ENCODE data around the gene TP53RK.
"Not testable (repeated sequence)": the region's sequence is repeated elsewhere in the genome, so short reads cannot be mapped to it uniquely, and the experiment has no call there.

The TP53RK gene

DNA sequence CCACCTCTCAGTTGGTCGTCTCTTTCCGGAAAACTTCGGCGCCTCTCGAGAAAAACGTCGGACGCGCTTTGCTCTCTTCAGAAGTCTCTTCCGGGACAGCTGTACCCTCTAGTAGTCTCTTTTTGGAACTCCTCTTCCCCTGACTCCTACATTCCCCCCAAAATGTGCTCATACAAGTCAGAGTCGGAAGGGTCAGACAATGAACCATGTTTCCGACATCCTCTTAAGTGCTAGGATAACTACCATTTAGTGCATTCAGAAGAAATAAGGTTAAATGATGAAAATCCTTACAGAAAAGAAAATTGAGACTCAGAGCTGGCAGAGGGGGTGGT lies 476 bp upstream of the TP53RK start:
- H3K4me3 Mint-ChIP-seq, result peak overlapping the region; percentile 92
- peak overlapping the region; percentile 96 for H3K27ac Mint-ChIP-seq (ENCODE audit: low read depth)
- no peaks in the 10 kb centered on the region for H3K9me3 Mint-ChIP-seq
- H3K27me3 Mint-ChIP-seq, result no peaks in the 10 kb centered on the region
- DNase-seq (ENCODE audit: low spot score in 2 of 2) (no peak), ATAC-seq (replicated peaks; ENCODE audit: extremely low read depth, poor library complexity, severe bottlenecking) (no peak)
- peaks cover 19% of the 10 kb centered on the region for H3K36me3 Mint-ChIP-seq (ENCODE audit: insufficient read depth)
- H3K4me1 Mint-ChIP-seq, result peaks cover 52% of the 10 kb centered on the region

DNA sequence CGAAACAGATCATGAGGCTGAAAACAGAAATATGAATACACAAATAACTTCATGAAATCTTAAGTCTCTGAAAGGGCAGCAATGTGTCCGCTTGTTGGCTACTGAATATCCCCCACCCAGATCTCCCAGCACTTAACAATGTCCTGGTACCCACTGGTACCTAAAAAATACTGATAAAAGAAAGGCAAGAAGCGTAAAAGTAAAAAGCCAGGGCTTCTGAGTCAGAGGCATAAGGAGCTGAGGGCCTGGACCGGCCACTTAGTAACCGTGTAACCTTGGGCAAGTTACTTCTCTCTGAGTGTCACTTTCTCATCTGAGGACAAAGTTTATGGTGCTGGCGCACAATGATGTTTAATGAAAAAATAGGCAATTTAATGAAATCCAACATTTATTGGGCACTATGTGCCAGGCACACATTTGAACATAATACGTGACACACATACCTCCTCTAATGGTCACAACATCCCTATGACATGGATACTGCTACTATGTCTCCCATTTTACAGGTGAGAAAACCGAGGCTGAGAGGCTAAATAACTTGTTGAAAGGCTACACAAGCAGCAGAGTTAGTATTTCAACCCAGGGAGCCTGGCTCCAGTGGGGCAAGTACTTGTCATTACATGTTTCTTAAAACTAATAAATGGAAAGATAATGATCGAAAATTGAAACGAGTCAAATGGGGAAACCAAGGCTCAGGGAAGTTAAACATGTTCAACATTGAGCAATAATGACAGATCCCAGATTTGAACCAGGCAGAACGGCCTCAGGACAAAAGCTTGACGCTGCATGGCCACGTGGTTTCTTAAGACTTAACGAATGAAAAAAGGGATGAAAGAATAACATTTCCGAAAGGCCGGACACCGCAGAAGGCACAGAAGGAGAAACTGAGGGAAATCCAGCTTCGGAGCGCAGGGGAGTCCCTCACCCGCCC lies 828 bp downstream of the TP53RK start:
- Mint-ChIP-seq H3K9me3 (no peaks in the 10 kb centered on the region), H3K4me3 (peak overlapping the region; percentile 92), H3K4me1 (peaks cover 56% of the 10 kb centered on the region), H3K27ac (ENCODE audit: low read depth) (peak overlapping the region; percentile 96), H3K36me3 (ENCODE audit: insufficient read depth) (peaks cover 19% of the 10 kb centered on the region), H3K27me3 (no peaks in the 10 kb centered on the region)
- no peak for ATAC-seq (replicated peaks; ENCODE audit: extremely low read depth, poor library complexity, severe bottlenecking)
- DNase-seq (ENCODE audit: low spot score in 2 of 2), result no peak

DNA sequence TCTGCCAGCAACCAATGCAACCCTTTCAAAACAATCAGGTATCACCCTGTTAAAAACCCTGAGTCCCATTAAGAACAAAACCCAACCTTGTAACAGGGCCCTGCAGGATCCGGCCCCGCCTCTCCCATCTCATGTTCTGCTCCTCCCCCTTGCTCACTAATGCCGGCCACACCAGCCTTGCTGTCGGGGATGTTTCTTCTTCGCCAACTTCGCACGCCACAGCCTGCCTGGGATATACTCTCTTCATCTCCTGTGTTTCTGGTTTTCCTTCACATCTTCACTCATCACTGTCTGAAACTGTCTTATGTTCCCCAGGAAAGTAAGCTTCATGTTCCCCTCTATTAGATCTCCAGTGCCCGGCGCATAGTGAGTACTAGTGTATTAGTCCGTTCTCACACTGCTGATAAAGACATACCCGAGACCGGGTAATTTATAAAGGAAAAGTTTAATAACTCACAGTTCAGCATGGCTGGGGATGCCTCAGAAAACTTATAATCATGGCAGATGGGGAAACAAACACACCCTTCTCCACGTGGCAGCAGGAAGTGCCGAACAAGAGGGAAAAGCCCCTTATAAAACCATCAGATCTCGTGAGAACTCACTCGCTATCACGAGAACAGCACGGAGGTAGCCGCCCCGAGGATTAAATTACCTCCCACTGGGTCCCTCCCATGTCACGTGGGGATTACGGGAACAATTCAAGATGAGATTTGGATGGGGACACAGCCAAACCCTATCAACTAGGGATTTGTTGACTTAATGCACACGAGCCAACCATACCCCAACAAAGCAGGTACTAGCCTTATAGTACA lies 5.1 kb downstream of the TP53RK start:
- DNase-seq (ENCODE audit: low spot score in 2 of 2) (no peak), ATAC-seq (replicated peaks; ENCODE audit: extremely low read depth, poor library complexity, severe bottlenecking) (no peak)
- Mint-ChIP-seq H3K9me3 (no peaks in the 10 kb centered on the region), H3K4me1 (peaks cover 70% of the 10 kb centered on the region), H3K36me3 (ENCODE audit: insufficient read depth) (peaks cover 17% of the 10 kb centered on the region), H3K27ac (ENCODE audit: low read depth) (no peak overlapping the region), H3K27me3 (no peaks in the 10 kb centered on the region), H3K4me3 (no peak overlapping the region)

DNA sequence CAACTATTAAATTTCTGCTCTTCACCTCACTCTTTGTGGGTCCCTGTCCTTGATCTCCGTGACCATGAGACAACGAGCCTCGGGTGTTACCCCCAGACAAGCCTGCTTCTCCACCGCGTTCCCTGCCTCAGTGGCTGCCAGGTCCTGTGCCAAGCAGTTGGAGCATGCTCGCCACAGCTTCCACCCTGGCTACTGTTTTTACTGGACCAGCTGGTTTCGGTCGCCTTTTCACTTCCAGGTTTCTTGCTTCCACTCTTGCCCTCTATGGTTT lies 5.6 kb downstream of the TP53RK start:
- Mint-ChIP-seq H3K4me1 (peaks cover 73% of the 10 kb centered on the region), H3K4me3 (no peak overlapping the region), H3K36me3 (ENCODE audit: insufficient read depth) (peaks cover 15% of the 10 kb centered on the region), H3K27me3 (no peaks in the 10 kb centered on the region), H3K27ac (ENCODE audit: low read depth) (no peak overlapping the region), H3K9me3 (no peaks in the 10 kb centered on the region)
- DNase-seq (ENCODE audit: low spot score in 2 of 2) (no peak), ATAC-seq (replicated peaks; ENCODE audit: extremely low read depth, poor library complexity, severe bottlenecking) (no peak)

DNA sequence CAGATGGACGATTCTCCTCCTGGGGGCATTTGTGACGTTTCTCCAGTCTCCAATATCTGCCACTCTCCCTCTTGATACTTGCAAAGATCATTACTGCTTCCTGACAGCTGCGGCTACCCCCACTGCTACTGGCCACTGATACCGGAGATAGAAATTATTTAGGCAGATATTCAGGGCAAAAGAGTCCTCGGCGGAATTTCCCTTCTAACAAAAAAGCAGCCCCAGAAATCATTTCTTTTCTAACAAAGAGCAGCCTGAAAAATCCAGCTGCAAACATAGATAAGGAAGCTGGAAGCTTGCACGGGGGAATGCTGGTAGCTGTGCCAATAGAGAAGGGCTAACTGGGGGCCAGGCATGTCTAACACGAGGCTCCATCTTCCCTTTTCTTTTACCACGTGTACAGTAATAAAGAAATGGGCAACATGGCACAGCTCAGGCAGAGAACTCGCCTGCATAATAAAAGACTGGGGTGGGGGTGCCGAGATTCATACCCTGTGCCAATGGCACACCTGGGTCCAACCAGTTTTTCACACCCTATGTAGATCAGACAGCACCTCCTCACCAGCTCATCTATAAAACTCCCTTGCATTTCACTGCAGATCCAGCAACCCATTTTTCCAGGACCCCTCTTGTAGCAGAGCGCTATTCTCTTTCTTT lies 6.1 kb downstream of the TP53RK start:
- no peak for DNase-seq (ENCODE audit: low spot score in 2 of 2)
- Mint-ChIP-seq H3K27me3 (no peaks in the 10 kb centered on the region), H3K27ac (ENCODE audit: low read depth) (no peak overlapping the region), H3K4me3 (no peak overlapping the region), H3K9me3 (no peaks in the 10 kb centered on the region), H3K4me1 (peaks cover 69% of the 10 kb centered on the region), H3K36me3 (ENCODE audit: insufficient read depth) (peaks cover 15% of the 10 kb centered on the region)
- no peak for ATAC-seq (replicated peaks; ENCODE audit: extremely low read depth, poor library complexity, severe bottlenecking)

DNA sequence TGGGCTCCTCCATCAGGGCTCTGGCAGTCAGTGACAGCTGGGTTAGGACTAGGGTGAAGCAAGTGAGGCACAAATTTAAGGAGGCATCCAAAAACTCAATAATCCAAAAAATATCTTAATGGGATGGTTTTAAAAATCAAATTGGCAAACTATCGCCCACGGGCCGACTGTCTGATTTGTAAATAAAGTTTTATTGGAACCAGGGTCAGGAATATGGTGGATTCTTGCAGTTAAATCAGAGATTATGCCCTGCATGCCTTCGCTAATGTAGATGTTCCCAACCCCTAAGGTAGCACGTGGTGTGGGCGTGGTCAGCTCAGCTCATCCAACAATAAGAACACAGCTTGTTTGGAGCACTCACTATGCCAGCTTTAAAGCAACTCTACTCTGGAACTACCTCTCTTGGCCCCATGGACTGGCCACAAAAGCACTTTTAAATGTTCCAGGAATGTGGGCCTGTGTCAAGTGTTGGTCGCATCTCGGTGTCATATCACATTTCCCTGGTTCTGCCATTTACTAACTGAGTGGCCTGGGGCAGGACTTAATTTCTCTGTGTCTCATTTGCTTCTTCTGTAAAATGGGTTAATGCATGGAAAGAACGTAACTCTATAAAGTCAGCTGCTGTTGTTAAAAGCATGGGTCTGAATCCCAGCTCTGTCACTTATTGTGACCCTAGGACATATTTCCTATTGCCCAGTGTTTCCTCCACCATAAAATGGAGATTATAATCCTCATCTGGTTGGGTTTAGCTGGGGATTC lies 7.0 kb downstream of the TP53RK start:
- no peak overlapping the region for H3K27ac Mint-ChIP-seq (ENCODE audit: low read depth)
- DNase-seq (ENCODE audit: low spot score in 2 of 2) (no peak), ATAC-seq (replicated peaks; ENCODE audit: extremely low read depth, poor library complexity, severe bottlenecking) (no peak)
- H3K36me3 Mint-ChIP-seq (ENCODE audit: insufficient read depth), result peaks cover 15% of the 10 kb centered on the region
- no peaks in the 10 kb centered on the region for H3K9me3 Mint-ChIP-seq
- H3K27me3 Mint-ChIP-seq, result no peaks in the 10 kb centered on the region
- peaks cover 60% of the 10 kb centered on the region for H3K4me1 Mint-ChIP-seq
- H3K4me3 Mint-ChIP-seq, result no peak overlapping the region

DNA sequence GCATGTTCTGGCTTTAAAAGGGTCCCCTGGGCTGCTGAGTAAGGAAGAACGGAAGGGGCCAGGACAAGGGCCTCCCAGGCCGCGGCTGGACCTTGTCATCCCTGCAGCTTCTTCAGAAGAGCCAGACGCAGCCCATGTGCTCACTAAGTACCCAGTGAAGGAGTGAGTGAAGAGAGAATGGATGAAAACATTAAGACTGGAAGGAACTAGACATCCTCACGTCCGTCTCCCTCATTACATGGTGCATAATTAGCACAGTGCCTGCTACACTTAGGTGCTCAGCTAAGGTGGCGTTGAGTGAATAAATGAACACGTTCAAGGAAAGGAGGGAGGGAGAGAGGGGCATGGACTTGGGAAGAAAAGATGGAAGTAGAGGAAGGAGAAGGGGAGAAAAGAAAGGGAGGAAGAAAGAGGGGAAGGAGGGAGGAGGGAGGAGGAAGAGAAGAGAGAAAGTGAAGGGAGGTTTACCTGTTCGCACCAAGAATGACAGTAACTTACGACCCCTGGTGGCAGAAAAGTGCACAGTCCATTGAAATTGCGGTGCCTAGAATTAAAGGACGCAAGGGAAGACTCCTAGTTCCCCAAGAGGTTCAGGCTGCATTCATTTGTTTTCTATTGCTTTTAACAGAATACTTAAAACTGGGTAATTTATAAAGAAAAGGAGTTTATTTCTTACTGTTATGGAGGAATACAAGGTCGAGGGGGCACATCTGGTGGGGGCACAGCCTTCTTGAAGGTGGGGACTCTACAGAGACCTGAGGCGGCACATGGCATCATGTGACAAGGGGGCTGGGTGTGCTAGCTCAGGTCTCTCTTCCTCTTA lies 8.0 kb downstream of the TP53RK start:
- DNase-seq (ENCODE audit: low spot score in 2 of 2) (peak; percentile 44 to 49), ATAC-seq (replicated peaks; ENCODE audit: extremely low read depth, poor library complexity, severe bottlenecking) (no peak)
- Mint-ChIP-seq H3K4me1 (peaks cover 50% of the 10 kb centered on the region), H3K4me3 (no peak overlapping the region), H3K9me3 (no peaks in the 10 kb centered on the region), H3K36me3 (ENCODE audit: insufficient read depth) (peaks cover 10% of the 10 kb centered on the region), H3K27me3 (no peaks in the 10 kb centered on the region), H3K27ac (ENCODE audit: low read depth) (no peak overlapping the region)

DNA sequence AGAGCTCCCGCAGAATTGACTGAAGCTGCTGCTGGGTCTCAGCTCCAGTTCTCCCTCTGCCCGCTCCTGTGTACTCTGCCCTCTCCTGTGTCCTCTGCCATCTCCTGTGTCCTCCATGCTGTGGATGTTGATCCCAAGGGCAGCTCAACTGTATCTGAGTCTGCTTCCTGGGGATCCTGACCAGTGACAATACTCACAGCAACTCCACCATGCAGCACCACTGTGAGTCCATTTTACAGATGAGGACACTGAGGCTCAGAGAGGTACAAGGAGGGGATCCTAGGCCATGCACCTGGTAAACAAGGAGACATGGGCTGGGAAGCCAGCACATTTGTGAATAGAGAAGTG lies 8.6 kb downstream of the TP53RK start:
- DNase-seq (ENCODE audit: low spot score in 2 of 2), result no peak
- H3K4me1 Mint-ChIP-seq, result peaks cover 44% of the 10 kb centered on the region
- no peak for ATAC-seq (replicated peaks; ENCODE audit: extremely low read depth, poor library complexity, severe bottlenecking)
- H3K27me3 Mint-ChIP-seq, result no peaks in the 10 kb centered on the region
- H3K4me3 Mint-ChIP-seq, result no peak overlapping the region
- H3K9me3 Mint-ChIP-seq, result no peaks in the 10 kb centered on the region
- no peak overlapping the region for H3K27ac Mint-ChIP-seq (ENCODE audit: low read depth)
- peaks cover 6% of the 10 kb centered on the region for H3K36me3 Mint-ChIP-seq (ENCODE audit: insufficient read depth)

DNA sequence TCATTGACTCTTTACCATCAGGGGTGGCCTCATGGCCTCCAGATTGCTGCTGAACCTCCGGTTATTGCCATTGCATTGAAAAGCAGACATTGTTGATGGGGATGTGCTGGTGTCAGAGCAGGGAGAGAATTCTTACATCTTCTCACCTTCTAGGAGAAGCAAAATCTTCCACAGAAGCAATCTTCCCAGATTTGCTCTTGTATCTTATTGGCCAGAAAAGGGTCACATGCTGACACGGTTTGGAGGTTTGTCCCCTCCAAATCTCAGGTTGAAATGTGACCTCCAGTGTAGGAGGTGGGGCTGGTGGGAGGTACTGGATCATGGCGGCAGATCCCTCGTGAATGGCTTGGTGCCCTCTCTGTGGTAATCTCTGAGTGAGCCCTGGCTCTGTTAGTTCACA lies 10.7 kb downstream of the TP53RK start:
- DNase-seq (ENCODE audit: low spot score in 2 of 2), result no peak
- no peak overlapping the region for H3K27ac Mint-ChIP-seq (ENCODE audit: low read depth)
- H3K4me3 Mint-ChIP-seq, result no peak overlapping the region
- H3K9me3 Mint-ChIP-seq, result no peaks in the 10 kb centered on the region
- no peaks in the 10 kb centered on the region for H3K27me3 Mint-ChIP-seq
- peaks cover 2% of the 10 kb centered on the region for H3K36me3 Mint-ChIP-seq (ENCODE audit: insufficient read depth)
- H3K4me1 Mint-ChIP-seq, result peaks cover 30% of the 10 kb centered on the region
- ATAC-seq (replicated peaks; ENCODE audit: extremely low read depth, poor library complexity, severe bottlenecking), result no peak

DNA sequence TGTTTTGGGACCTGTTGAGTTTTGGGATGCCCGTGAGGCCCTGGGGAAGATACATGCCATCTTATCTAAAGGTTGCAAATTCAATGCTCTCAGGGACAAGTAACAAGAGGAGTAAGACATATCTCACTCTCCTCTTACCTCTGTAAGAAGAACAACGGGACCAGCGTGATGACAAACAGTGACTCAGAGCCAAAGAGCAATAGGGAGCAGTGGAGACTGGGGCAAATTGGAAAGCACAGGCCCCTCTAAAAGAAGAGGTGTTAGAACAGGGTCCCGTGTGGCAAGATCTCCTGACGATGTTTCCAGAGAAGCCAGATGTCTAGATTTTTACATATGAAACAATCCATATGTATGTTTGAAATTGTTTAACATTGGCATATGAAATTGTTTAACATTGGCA lies 11.6 kb downstream of the TP53RK start:
- H3K9me3 Mint-ChIP-seq, result no peaks in the 10 kb centered on the region
- peaks cover 2% of the 10 kb centered on the region for H3K36me3 Mint-ChIP-seq (ENCODE audit: insufficient read depth)
- H3K4me1 Mint-ChIP-seq, result peaks cover 20% of the 10 kb centered on the region
- ATAC-seq (replicated peaks; ENCODE audit: extremely low read depth, poor library complexity, severe bottlenecking) (no peak), DNase-seq (ENCODE audit: low spot score in 2 of 2) (no peak)
- H3K4me3 Mint-ChIP-seq, result no peak overlapping the region
- no peak overlapping the region for H3K27ac Mint-ChIP-seq (ENCODE audit: low read depth)
- H3K27me3 Mint-ChIP-seq, result no peaks in the 10 kb centered on the region

DNA sequence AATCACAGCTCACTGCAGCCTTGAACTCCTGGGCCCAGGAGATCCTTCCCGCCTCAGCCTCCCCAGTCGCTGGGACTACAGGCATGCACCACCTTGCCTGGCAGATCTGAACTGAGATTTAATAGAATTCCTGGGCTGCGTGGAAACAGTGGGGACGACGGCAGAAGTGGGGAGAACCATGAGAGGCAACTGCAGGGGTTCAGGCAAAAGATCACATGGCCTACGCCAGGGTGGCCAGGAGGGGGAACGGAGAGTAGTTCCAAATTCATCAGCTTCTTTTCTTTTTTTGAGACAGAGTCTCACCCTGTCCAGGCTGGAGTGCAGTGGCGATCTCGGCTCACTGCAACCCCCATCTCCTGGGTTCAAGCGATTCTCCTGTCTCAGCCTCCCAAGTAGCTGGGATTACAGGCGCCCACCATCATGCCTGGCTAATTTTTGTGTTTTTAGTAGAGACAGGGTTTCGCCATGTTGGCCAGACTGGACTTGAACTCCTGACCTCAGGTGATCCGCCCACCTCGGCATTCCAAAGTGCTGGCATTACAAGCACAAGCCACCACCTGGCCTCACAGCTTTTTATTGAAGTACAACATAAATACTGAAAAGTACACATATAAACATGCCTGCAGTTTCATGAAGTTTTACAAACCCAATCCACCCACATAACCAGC lies 12.5 kb downstream of the TP53RK start:
- H3K27me3 Mint-ChIP-seq; ATAC-seq (replicated peaks; ENCODE audit: extremely low read depth, poor library complexity, severe bottlenecking); H3K36me3 Mint-ChIP-seq (ENCODE audit: insufficient read depth); DNase-seq (ENCODE audit: low spot score in 2 of 2); H3K4me3 Mint-ChIP-seq; H3K27ac Mint-ChIP-seq (ENCODE audit: low read depth); H3K9me3 Mint-ChIP-seq: not testable (repeated sequence)
- peaks cover 19% of the 10 kb centered on the region for H3K4me1 Mint-ChIP-seq
